ENCODE results near the gene CDH23.
"Not testable (repeated sequence)": the region's sequence is repeated elsewhere in the genome, so short reads cannot be mapped to it uniquely, and the experiment has no call there.

CDH23 gene

GRCh38 chr10:71589617-71590551, 193.2 kb downstream of the CDH23 start:
- Histone ChIP-seq H3K36me3 (ENCODE audit: control insufficient read depth, insufficient read depth, low read length) (no peaks in the 10 kb centered on the region), H3K4me1 (ENCODE audit: control insufficient read depth, insufficient read depth, low read length) (peaks cover 16% of the 10 kb centered on the region), H3K9ac (ENCODE audit: low read length) (no peak overlapping the region), H3K27ac (ENCODE audit: low read depth, low read length) (no peak overlapping the region), H3K9me3 (ENCODE audit: control insufficient read depth, insufficient read depth, low read depth, low read length) (no peaks in the 10 kb centered on the region), H3K4me3 (ENCODE audit: low read depth, low read length) (no peak overlapping the region), H3K27me3 (ENCODE audit: control insufficient read depth, insufficient read depth, low read length) (no peaks in the 10 kb centered on the region)

GRCh38 chr10:71590781-71591350, 194.1 kb downstream of the CDH23 start:
- H3K9ac ChIP-seq (ENCODE audit: low read length) = no peak overlapping the region
- no peaks in the 10 kb centered on the region for H3K9me3 ChIP-seq (ENCODE audit: control insufficient read depth, insufficient read depth, low read depth, low read length)
- no peaks in the 10 kb centered on the region for H3K36me3 ChIP-seq (ENCODE audit: control insufficient read depth, insufficient read depth, low read length)
- H3K27me3 ChIP-seq (ENCODE audit: control insufficient read depth, insufficient read depth, low read length) = no peaks in the 10 kb centered on the region
- H3K4me1 ChIP-seq (ENCODE audit: control insufficient read depth, insufficient read depth, low read length) = peaks cover 13% of the 10 kb centered on the region
- H3K27ac ChIP-seq (ENCODE audit: low read depth, low read length) = no peak overlapping the region
- H3K4me3 ChIP-seq (ENCODE audit: low read depth, low read length) = no peak overlapping the region

GRCh38 chr10:71594934-71595571, 198.3 kb downstream of the CDH23 start:
- H3K9ac ChIP-seq (ENCODE audit: low read length) = no peak overlapping the region
- no peaks in the 10 kb centered on the region for H3K36me3 ChIP-seq (ENCODE audit: control insufficient read depth, insufficient read depth, low read length)
- no peaks in the 10 kb centered on the region for H3K27me3 ChIP-seq (ENCODE audit: control insufficient read depth, insufficient read depth, low read length)
- peaks cover 18% of the 10 kb centered on the region for H3K4me1 ChIP-seq (ENCODE audit: control insufficient read depth, insufficient read depth, low read length)
- no peak overlapping the region for H3K4me3 ChIP-seq (ENCODE audit: low read depth, low read length)
- no peaks in the 10 kb centered on the region for H3K9me3 ChIP-seq (ENCODE audit: control insufficient read depth, insufficient read depth, low read depth, low read length)
- H3K27ac ChIP-seq (ENCODE audit: low read depth, low read length) = no peak overlapping the region

- Histone ChIP-seq H3K4me3 (ENCODE audit: low read depth, low read length) (no peak overlapping the region), H3K27ac (ENCODE audit: low read depth, low read length) (no peak overlapping the region), H3K27me3 (ENCODE audit: control insufficient read depth, insufficient read depth, low read length) (no peaks in the 10 kb centered on the region), H3K4me1 (ENCODE audit: control insufficient read depth, insufficient read depth, low read length) (peaks cover 12% of the 10 kb centered on the region), H3K9me3 (ENCODE audit: control insufficient read depth, insufficient read depth, low read depth, low read length) (no peaks in the 10 kb centered on the region), H3K36me3 (ENCODE audit: control insufficient read depth, insufficient read depth, low read length) (no peaks in the 10 kb centered on the region), H3K9ac (ENCODE audit: low read length) (no peak overlapping the region)
These were observed 198.9 kb downstream of the CDH23 start for GRCh38 chr10:71595649-71596048.

GRCh38 chr10:71596127-71596526, 199.4 kb downstream of the CDH23 start:
- no peak overlapping the region for H3K9ac ChIP-seq (ENCODE audit: low read length)
- H3K4me1 ChIP-seq (ENCODE audit: control insufficient read depth, insufficient read depth, low read length) = peaks cover 7% of the 10 kb centered on the region
- no peaks in the 10 kb centered on the region for H3K9me3 ChIP-seq (ENCODE audit: control insufficient read depth, insufficient read depth, low read depth, low read length)

GRCh38 chr10:71596759-71597158, 200.0 kb downstream of the CDH23 start:
- Histone ChIP-seq H3K9ac (ENCODE audit: low read length) (no peak overlapping the region), H3K27me3 (ENCODE audit: control insufficient read depth, insufficient read depth, low read length) (no peaks in the 10 kb centered on the region), H3K27ac (ENCODE audit: low read depth, low read length) (no peak overlapping the region), H3K9me3 (ENCODE audit: control insufficient read depth, insufficient read depth, low read depth, low read length) (no peaks in the 10 kb centered on the region), H3K36me3 (ENCODE audit: control insufficient read depth, insufficient read depth, low read length) (no peaks in the 10 kb centered on the region), H3K4me1 (ENCODE audit: control insufficient read depth, insufficient read depth, low read length) (peaks cover 5% of the 10 kb centered on the region), H3K4me3 (ENCODE audit: low read depth, low read length) (no peak overlapping the region)

More at GRCh38 chr10:71596127-71596526, 199.4 kb downstream of the CDH23 start:
- H3K36me3 ChIP-seq (ENCODE audit: control insufficient read depth, insufficient read depth, low read length) = no peaks in the 10 kb centered on the region
- H3K4me3 ChIP-seq (ENCODE audit: low read depth, low read length) = no peak overlapping the region
- H3K27ac ChIP-seq (ENCODE audit: low read depth, low read length) = no peak overlapping the region
- no peaks in the 10 kb centered on the region for H3K27me3 ChIP-seq (ENCODE audit: control insufficient read depth, insufficient read depth, low read length)

- Histone ChIP-seq H3K36me3 (ENCODE audit: control insufficient read depth, insufficient read depth, low read length) (no peaks in the 10 kb centered on the region), H3K4me3 (ENCODE audit: low read depth, low read length) (no peak overlapping the region), H3K27me3 (ENCODE audit: control insufficient read depth, insufficient read depth, low read length) (no peaks in the 10 kb centered on the region), H3K27ac (ENCODE audit: low read depth, low read length) (no peak overlapping the region), H3K9me3 (ENCODE audit: control insufficient read depth, insufficient read depth, low read depth, low read length) (no peaks in the 10 kb centered on the region), H3K4me1 (ENCODE audit: control insufficient read depth, insufficient read depth, low read length) (peaks cover 5% of the 10 kb centered on the region), H3K9ac (ENCODE audit: low read length) (no peak overlapping the region)
These were observed 201.2 kb downstream of the CDH23 start for GRCh38 chr10:71597821-71598498.

- Histone ChIP-seq H3K27ac (ENCODE audit: low read depth, low read length) (no peak overlapping the region), H3K9me3 (ENCODE audit: control insufficient read depth, insufficient read depth, low read depth, low read length) (no peaks in the 10 kb centered on the region), H3K4me3 (ENCODE audit: low read depth, low read length) (no peak overlapping the region), H3K4me1 (ENCODE audit: control insufficient read depth, insufficient read depth, low read length) (peaks cover 5% of the 10 kb centered on the region), H3K9ac (ENCODE audit: low read length) (no peak overlapping the region), H3K36me3 (ENCODE audit: control insufficient read depth, insufficient read depth, low read length) (no peaks in the 10 kb centered on the region), H3K27me3 (ENCODE audit: control insufficient read depth, insufficient read depth, low read length) (no peaks in the 10 kb centered on the region)
These were observed 201.9 kb downstream of the CDH23 start for GRCh38 chr10:71598621-71599055.

- Histone ChIP-seq H3K36me3 (ENCODE audit: control insufficient read depth, insufficient read depth, low read length) (no peaks in the 10 kb centered on the region), H3K27me3 (ENCODE audit: control insufficient read depth, insufficient read depth, low read length) (no peaks in the 10 kb centered on the region), H3K4me3 (ENCODE audit: low read depth, low read length) (no peak overlapping the region), H3K4me1 (ENCODE audit: control insufficient read depth, insufficient read depth, low read length) (peaks cover 5% of the 10 kb centered on the region), H3K27ac (ENCODE audit: low read depth, low read length) (no peak overlapping the region), H3K9me3 (ENCODE audit: control insufficient read depth, insufficient read depth, low read depth, low read length) (no peaks in the 10 kb centered on the region), H3K9ac (ENCODE audit: low read length) (no peak overlapping the region)
These were observed 202.8 kb downstream of the CDH23 start for GRCh38 chr10:71599518-71599917.

- not testable (repeated sequence) for H3K27ac ChIP-seq (ENCODE audit: low read depth, low read length)
These were observed 203.5 kb downstream of the CDH23 start for GRCh38 chr10:71600242-71600641.

More at GRCh38 chr10:71600242-71600641, 203.5 kb downstream of the CDH23 start:
- not testable (repeated sequence) for H3K4me3 ChIP-seq (ENCODE audit: low read depth, low read length); H3K4me1 ChIP-seq (ENCODE audit: control insufficient read depth, insufficient read depth, low read length); H3K9me3 ChIP-seq (ENCODE audit: control insufficient read depth, insufficient read depth, low read depth, low read length); H3K36me3 ChIP-seq (ENCODE audit: control insufficient read depth, insufficient read depth, low read length); H3K27me3 ChIP-seq (ENCODE audit: control insufficient read depth, insufficient read depth, low read length); H3K9ac ChIP-seq (ENCODE audit: low read length)
